HG02970 (cell line): ENCODE data around the gene XYLT1.

ENCODE experiments used
- ATAC-seq: cut with Tn5 transposase; IDR thresholded peaks from one replicate; pipeline ENCODE4 v1.9.1; 2021; ENCODE audit warnings: mild to moderate bottlenecking, moderate library complexity, moderate number of reproducible peaks; ENCODE audit not compliant: unreplicated experiment, low FRiP score

Gene XYLT1

DNA sequence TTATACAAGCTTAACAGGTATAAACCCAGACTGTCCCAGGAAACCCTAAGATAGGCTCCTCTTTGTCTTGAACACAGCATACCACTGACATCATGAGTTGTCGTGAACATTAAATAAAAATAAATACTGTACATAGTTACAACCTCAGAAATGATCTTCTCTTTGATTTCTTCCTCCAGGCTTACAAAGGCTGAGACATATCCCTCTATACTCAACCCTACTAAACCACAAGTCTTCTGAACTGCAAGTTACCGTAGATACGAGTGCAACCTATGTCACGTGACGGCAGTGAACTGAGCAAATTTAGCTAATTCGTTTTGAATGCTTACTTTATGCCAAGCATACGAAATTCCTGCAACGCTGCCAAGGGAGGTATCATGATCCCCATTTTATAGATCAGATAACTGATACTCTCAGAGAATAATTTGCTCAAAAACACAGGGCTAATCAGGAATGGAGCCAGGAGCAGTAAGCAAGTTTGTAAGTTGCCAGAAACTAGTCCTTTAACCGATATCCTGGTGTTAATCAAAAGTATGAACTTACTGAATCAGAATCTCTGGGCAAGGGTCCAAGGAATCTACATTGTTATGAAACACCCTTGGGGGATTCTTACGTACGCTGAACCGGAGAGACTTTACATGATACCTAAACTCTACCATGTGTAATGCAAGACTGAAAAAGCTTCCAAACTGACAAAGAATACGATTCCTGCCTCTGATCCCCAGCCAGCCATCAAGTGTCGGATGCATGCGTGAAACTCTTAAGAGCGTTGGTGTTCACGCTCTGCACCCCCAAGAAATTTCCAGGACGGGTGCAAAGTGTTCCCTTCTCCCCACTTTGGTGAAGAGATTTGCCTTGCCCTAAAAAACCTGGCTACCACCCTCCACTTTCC is 106.2 kb downstream of the XYLT1 start:
- no peak for ATAC-seq

GRCh38 chr16:17362946-17363345 is 107.8 kb downstream of the XYLT1 start:
- no peak for ATAC-seq

- ATAC-seq = no peak
Measured at GRCh38 chr16:17362183-17362582, 108.6 kb downstream of the XYLT1 start.

- no peak for ATAC-seq
Measured at GRCh38 chr16:17360693-17361122, 110.1 kb downstream of the XYLT1 start.

GRCh38 chr16:17359788-17360390 is 110.9 kb downstream of the XYLT1 start:
- ATAC-seq = no peak

DNA sequence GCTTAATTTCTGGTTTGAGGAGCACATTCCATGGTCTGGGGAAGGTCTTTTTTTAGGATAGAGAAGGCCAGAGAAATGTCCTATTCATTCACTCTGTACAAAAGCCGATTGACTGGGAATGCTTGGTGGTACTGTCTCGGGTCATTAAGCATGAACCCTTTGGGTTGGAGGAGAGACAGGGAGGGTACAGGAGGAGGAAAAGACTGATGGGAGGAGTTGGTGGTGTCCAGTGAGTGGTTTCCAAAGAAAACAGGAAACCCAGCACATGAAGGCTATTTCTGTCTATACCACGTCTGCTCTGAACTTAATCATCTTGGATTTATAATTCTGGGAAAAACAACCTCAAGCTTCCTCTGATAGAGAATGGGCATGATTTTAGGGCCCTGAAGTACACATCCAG is 111.9 kb downstream of the XYLT1 start:
- no peak for ATAC-seq

DNA sequence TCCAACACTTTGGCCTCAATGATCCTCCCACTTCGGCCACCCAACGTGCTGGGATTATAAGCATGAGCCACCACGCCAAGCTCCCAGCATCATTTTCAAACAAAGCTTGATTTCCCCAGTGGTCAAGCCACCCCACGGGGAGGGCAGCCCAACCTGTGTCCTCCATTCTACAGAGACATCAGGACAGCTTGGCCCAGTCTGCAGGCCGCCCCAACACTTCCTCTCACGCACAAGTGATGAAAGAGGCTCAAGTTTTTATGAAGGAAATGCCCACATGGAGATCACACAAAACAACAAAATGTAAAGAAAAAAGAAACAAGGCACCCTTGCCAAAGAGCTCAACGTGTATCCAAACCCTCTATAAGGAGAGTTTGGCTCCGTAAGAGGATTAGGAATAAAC is 112.4 kb downstream of the XYLT1 start:
- no peak for ATAC-seq

DNA sequence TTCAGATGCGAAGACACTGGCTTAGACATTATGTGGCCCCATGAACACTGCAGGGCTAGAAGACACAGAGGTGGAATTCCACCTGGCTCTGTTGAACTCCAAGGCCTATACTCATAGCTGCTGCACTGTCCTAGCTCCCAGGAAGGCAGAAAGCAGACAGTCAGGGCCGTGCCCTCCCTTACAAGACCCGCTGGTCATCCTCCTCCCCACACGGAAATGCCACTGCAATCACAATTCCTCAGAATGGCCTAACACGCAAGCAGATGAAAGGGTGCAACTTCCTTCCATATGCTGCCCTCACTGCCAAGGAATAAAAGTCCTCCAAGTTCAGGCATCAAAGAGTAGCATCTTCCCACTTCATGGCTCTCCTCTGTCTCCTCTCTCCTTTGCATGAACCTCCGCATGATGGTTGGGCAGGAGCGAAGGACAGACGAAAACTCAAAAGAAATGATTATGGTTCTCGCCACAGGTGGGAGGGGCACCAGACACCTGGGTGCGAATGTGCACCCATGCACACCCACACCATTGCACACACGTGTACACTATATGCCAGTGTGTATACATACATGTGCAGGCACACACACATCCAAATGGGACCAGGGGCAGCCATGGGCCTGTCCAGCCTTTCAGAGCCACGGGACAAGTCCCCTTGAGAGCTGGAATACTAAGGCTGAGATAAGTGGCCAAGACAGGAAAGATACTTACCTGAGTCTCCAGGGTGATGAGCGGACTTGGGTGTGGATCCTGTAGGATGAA is 113.3 kb downstream of the XYLT1 start:
- no peak for ATAC-seq

- no peak for ATAC-seq
Measured at GRCh38 chr16:17356243-17356933, 114.4 kb downstream of the XYLT1 start.

- no peak for ATAC-seq
Measured at GRCh38 chr16:17354685-17355084, 116.1 kb downstream of the XYLT1 start.

- ATAC-seq = no peak
Measured at GRCh38 chr16:17354141-17354601, 116.6 kb downstream of the XYLT1 start.

GRCh38 chr16:17353561-17353960 is 117.2 kb downstream of the XYLT1 start:
- ATAC-seq = no peak

GRCh38 chr16:17351441-17352035 is 119.2 kb downstream of the XYLT1 start:
- no peak for ATAC-seq

DNA sequence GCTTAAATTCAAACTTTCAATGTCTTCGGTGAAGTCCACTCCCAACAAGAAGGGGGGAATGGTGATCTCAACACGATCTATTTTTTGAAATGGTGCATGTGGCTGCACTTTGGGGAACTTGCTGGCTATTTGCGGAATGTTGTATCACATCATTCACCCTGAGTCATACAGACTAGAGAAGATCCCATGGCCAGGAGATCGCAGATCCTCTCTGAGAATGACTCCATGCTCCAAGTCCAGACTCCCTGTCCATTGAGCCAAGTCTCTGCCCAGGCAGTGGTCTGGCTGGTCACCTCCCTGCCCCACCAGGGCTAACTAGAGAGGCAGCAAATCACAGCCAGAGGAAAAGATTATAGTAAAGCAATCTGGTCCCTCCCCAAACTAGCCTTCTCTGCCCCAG is 120.6 kb downstream of the XYLT1 start:
- ATAC-seq = no peak

- no peak for ATAC-seq
Measured at GRCh38 chr16:17348826-17349225, 121.9 kb downstream of the XYLT1 start.

- no peak for ATAC-seq
Measured at GRCh38 chr16:17348042-17348783, 122.5 kb downstream of the XYLT1 start.

GRCh38 chr16:17347624-17348023 is 123.1 kb downstream of the XYLT1 start:
- no peak for ATAC-seq

GRCh38 chr16:17346621-17347569 is 123.9 kb downstream of the XYLT1 start:
- no peak for ATAC-seq
